HG02588 (cell line): Measurements from ENCODE around the gene FAM171A1.
A peak's percentile ranks its signal among the peaks of the same experiment; 100 is the strongest.
"Not testable (repeated sequence)": the region's sequence is repeated elsewhere in the genome, so short reads cannot be mapped to it uniquely, and the experiment has no call there.

Experiments
- ATAC-seq: cut with Tn5 transposase; IDR thresholded peaks from one replicate; pipeline ENCODE4 v1.9.1; 2021; ENCODE audit warnings: mild to moderate bottlenecking, moderate library complexity; ENCODE audit not compliant: unreplicated experiment

The FAM171A1 gene

GRCh38 chr10:15216700-15217099 is 154.4 kb downstream of the FAM171A1 start:
- ATAC-seq = no peak

DNA sequence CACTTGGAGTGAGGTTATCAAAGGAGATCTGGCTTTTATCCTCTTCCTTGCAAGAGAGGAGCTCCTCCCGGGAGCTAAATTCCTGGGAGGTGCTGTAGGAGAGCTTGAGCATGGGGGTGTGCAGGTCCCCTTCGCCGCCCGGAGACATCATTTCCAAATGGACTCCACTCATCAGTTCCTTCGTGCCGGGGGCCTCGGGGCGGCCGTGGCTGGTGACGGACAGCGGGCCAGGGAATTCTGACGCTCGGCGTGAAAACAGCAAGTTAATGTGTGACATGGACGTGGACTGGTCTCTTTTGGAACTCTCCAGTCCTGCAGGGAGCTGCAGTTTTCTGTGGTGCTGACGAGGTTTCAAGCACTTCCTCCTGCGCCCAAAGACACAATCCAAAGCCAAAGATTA is 156.9 kb downstream of the FAM171A1 start:
- ATAC-seq = no peak

DNA sequence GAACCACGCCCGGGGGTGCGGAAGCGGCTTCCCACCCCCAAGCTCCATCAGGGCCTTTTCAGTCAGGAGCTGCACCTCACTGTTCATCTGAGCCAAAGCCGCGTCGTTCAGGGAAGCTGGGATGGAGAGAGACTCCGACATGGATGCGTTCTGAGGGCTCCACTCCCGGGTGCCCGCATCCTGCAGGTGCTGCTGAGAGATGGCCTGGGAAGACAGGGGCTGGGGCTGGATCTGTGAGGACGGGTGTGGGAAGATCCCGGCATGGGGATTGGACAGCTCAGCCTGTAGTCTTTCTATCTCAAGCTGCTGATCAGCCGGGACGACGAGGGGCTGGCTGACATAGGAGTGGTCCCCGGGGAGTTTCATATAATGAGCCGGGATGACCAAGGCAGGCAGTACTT is 157.6 kb downstream of the FAM171A1 start:
- no peak for ATAC-seq

DNA sequence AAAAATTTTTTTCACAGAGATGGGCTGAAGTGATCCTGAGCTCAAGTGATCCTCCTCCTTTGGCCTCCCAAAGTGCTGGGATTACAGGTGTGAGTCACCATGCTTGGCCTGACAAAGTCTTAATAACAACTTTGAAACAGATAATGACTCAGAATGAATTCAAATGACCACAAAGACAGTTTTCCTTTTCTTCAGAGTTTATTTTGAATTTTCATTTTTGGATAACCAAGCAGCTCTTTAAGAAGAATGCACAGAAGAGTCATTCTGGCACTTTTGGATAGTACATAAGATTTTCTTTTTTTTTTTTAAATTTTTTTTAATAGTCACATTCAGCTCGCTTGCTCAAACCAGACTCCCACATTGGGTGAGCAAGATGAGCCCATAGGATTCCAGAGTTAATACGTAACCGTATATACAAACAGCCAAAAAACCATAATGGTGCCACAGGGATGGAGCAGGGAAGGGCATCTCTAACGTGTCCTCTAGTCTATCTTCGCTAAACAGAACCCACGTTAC is 159.6 kb downstream of the FAM171A1 start:
- ATAC-seq = no peak

DNA sequence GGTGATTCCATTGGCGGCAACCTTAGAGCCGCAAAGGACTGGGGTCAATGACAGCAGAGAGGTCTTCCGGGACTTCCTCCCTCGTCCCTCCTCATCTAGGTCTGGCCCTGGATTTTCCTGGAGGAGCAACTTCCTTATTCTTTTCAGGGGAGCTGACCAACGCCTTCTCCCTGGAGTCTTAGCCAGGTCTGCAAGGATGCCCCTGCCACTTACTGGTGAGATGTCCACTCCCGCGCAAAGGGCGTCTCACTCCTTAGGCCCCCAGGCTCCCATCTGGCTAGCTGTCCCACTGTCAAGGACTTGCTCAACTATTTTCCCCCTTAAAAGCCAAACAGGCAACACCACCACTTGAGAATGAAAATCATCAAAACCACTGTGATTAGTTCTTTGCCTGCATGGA is 160.6 kb downstream of the FAM171A1 start:
- ATAC-seq = no peak

DNA sequence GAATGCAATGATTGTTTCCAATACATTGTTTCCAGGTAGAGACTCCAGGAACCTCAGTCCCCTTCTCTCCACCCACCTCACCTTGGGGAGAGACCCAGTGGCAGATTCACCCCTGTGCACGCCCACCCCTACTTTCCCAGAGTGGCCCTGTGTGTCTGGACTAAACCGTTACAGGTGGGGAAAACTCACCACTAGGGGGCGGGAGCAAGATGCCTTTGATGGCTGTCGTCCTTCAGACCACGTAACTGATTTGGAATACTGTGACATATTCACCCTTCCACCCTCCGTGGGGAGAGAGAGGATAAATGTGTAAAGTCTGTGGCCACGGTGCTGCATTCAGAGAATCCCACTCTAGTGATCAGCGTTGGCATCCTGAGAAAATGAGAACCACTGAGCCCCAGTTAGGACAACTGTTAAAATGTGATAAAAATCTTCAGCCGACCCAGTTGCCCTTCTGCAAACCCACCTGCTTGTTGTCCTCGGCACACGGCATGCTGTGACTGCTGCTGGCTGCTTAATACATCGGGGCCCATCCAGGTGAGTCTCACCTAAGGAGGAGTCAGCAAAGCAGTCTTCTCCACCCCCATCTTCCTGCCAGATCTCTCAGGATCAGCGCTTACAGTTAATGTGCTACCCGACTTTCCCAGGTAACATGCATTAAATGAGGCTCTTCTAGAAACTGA is 161.1 kb downstream of the FAM171A1 start:
- peak; percentile 53 for ATAC-seq

GRCh38 chr10:15208221-15208620 is 162.9 kb downstream of the FAM171A1 start:
- no peak for ATAC-seq

DNA sequence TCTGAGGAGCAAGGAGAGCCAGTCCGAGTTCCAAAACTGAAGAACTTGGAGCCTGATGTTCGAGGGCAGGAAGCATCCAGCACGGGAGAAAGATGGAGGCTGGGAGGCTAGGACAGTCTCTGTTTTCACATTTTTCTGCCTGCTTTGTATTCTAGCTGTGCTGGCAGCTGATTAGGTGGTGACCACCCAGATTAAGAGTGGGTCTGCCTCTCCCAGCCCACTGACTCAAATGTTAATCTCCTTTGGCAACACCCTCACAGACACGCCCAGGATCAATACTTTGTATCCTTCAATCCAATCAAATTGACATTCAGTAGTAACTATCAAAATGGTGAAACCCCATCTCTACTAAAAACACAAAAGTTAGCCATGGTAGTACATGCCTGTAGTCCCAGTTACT is 163.7 kb downstream of the FAM171A1 start:
- not testable (repeated sequence) for ATAC-seq

- ATAC-seq = no peak
Measured at GRCh38 chr10:15202639-15203038, 168.4 kb downstream of the FAM171A1 start.

DNA sequence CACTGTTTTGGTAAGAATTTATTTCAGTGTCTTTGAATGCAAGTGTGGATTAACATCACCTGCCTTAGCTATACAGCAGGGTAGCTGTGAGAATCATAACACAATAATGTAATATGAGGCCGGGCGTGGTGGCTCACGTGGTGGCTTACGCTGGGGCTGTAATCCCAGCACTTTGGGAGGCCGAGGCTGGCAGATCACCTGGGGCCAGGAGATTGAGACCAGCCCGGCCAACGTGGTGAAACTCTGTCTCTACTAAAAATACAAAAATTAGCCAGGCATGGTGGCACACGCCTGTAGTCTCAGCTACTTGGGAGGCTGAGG is 168.8 kb downstream of the FAM171A1 start:
- not testable (repeated sequence) for ATAC-seq

DNA sequence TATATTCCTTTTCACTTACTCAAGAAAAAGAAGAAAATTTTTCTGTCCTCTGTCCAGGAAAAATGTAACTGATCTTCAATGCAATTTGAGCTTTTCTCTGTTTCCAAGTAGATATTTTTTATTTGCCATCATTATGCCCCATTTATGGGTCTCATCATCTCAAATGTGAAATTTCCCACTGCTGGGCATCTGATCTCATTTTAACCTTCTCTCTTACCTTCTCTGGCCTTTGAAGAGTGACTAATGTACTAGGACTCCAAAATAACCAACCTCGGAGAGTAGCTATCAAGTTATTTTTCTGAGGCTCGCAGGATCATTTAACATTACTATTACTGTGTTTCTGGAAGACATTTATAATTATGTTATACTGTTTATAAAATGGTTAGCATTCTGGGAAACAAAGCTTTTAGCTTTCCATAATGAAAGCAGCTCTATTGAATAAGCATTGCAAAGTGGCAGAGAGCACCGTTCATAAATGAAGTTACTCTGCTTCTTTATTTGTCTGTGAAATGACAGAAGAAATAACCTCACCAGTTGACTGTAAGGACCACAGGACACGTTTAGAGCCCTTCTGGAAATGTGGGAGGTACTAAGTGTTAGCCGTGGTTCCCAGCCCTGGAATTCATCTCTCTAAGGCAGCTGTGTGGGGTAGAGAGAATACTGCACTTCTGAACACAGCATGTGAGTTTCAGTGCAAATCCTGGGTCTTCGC is 169.3 kb downstream of the FAM171A1 start:
- no peak for ATAC-seq

DNA sequence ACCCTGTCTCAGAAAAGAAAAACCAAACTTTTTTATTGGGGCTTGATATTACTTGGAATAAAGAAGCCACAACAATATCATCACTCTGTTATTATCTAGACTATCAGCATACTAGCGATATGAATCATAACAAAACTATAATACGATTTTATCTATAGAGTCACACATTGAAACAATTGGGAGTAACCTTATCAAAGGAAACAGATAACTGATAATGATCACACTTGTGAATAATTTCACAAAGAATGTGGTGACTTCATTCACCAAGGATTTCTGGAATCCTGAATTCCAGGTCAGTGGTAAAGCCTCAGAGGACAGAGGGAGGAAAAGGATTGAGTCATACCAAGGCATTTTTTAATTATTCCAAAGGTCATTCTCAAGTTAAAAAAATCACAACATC is 170.5 kb downstream of the FAM171A1 start:
- ATAC-seq = no peak

GRCh38 chr10:15197911-15198310 is 173.2 kb downstream of the FAM171A1 start:
- no peak for ATAC-seq

DNA sequence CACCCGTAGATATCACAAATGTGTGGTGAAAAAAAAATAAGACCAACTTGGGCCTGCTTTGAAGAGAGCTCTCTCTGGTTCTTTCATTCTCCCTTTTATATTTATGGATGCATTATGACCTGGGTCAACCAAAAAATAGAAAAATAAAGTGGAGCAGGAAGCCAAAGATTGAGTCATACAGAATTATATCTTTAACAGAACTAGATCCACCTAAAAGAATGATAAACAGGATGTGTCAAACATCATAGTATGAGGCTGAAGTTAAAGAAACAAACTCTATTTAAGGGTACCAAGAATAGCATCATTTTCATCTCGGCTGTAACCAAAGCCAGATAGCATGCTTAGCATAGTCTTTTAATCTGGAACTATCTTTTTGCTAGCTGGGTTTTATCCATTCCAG is 173.8 kb downstream of the FAM171A1 start:
- ATAC-seq = no peak

DNA sequence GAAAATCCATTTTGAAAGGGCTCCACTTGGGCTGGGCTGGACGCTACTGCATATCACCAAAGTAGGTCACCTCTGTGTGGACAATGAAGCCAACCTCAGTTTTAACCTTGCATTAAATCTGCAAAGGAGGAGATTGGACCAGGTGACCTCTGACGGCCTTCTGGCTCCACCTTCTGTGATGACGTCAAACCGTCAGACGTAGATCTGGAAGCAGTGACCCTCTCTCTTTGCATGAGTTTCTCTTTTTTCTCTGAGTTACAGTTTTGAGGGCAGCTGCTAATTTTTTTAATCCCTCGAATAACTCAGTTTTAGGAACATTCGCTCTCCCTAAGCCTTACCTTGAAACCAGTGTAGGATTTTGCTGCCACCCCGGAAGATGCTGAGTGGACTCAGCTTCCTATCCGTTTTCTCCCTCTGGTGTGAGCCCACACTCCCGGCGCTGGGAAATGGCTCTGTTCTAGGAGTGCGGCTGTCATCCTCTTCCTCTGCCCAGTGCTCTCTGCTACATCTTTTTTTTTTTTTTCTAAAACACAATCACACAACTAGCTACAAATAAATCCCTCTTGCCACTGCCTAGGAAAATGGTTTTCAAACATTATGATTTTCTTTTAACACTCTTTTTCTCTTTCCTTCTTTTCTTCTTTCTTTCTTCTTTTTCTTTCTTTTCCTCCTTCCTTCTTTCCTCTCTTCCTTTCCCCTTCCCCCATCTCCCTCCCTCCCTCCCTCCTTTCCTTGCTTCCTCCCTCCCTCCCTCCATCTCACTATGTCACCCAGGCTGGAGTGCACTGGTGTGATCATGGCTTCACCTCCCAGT is 174.9 kb downstream of the FAM171A1 start:
- no peak for ATAC-seq

- no peak for ATAC-seq
Measured at GRCh38 chr10:15189133-15189885, 181.8 kb downstream of the FAM171A1 start.

GRCh38 chr10:15188603-15189002 is 182.5 kb downstream of the FAM171A1 start:
- no peak for ATAC-seq

- ATAC-seq = no peak
Measured at GRCh38 chr10:15183689-15184481, 187.2 kb downstream of the FAM171A1 start.

GRCh38 chr10:15182540-15183207 is 188.4 kb downstream of the FAM171A1 start:
- ATAC-seq = no peak
